HEK293T (cell line): ENCODE results near the gene LMCD1.

Experiments used
- CTCF ChIA-PET: fragments of 350-600 bp; formaldehyde crosslinking; extraction: SDS; loops from one replicate; lab custom pipeline; 2021; ENCODE audit warnings: antibody characterized with exemption, inconsistent platforms; lab: Yijun Ruan, JAX
- POLR2A ChIA-PET: fragments of 350-600 bp; formaldehyde crosslinking; extraction: SDS; loops from one replicate; lab custom pipeline; 2020; ENCODE audit warnings: antibody characterized with exemption, inconsistent platforms; lab: Yijun Ruan, JAX
- DNase-seq: peaks from one replicate; pipeline ENCODE4 v3.0.0; 2012; ENCODE audit warnings: mixed read lengths; ENCODE audit errors: extremely low spot score
- ARNT ChIP-seq: fragments of 450-650 bp; IDR thresholded peaks from 2 replicates; pipeline ENCODE4 v1.6.1; 2017; ENCODE audit warnings: mild to moderate bottlenecking
- BHLHE40 ChIP-seq: fragments of 450-650 bp; IDR thresholded peaks from 2 replicates; pipeline ENCODE4 v1.6.1; 2016; ENCODE audit warnings: mild to moderate bottlenecking, moderate library complexity, borderline replicate concordance
- CTBP1 ChIP-seq: fragments of 450-650 bp; IDR thresholded peaks from 2 replicates; pipeline ENCODE4 v1.6.1; 2016; ENCODE audit warnings: borderline replicate concordance
- ELF4 ChIP-seq: fragments of 450-650 bp; IDR thresholded peaks from 2 replicates; pipeline ENCODE4 v1.6.1; 2017; ENCODE audit warnings: antibody characterized with exemption
- FOXA1 ChIP-seq: fragments of 450-650 bp; IDR thresholded peaks from 2 replicates; pipeline ENCODE4 v1.6.1; 2016; ENCODE audit warnings: mild to moderate bottlenecking
- FOXK2 ChIP-seq: fragments of 450-650 bp; IDR thresholded peaks from 2 replicates; pipeline ENCODE4 v1.6.1; 2016; ENCODE audit warnings: mild to moderate bottlenecking
- FOXM1 ChIP-seq: fragments of 450-650 bp; IDR thresholded peaks from 2 replicates; pipeline ENCODE4 v1.6.1; 2017; ENCODE audit warnings: mild to moderate bottlenecking, borderline replicate concordance
- HDGF ChIP-seq: fragments of 450-650 bp; IDR thresholded peaks from 2 replicates; pipeline ENCODE4 v1.6.1; 2017; ENCODE audit warnings: antibody characterized with exemption, borderline replicate concordance
- L3MBTL2 ChIP-seq: fragments of 450-650 bp; conservative IDR thresholded peaks from 2 replicates; pipeline ENCODE4 v1.6.1; 2016; ENCODE audit warnings: mild to moderate bottlenecking
- LEF1 ChIP-seq: fragments of 450-650 bp; IDR thresholded peaks from 2 replicates; pipeline ENCODE4 v1.6.1; 2017; ENCODE audit warnings: mild to moderate bottlenecking, borderline replicate concordance
- NFRKB ChIP-seq: fragments of 450-650 bp; IDR thresholded peaks from 2 replicates; pipeline ENCODE4 v1.6.1; 2016; ENCODE audit warnings: mild to moderate bottlenecking, moderate library complexity
- PKNOX1 ChIP-seq: fragments of 450-650 bp; IDR thresholded peaks from 2 replicates; pipeline ENCODE4 v1.6.1; 2016
- SP1 ChIP-seq: fragments of 450-650 bp; IDR thresholded peaks from 2 replicates; pipeline ENCODE4 v1.6.1; 2017
- SUZ12 ChIP-seq: fragments of 450-650 bp; IDR thresholded peaks from 2 replicates; pipeline ENCODE4 v1.6.1; 2016; ENCODE audit warnings: mild to moderate bottlenecking
- TARDBP ChIP-seq: fragments of 450-650 bp; IDR thresholded peaks from 2 replicates; pipeline ENCODE4 v1.6.1; 2016
- ZNF384 ChIP-seq: fragments of 450-650 bp; IDR thresholded peaks from 2 replicates; pipeline ENCODE4 v1.6.1; 2016

Gene LMCD1

GRCh38 chr3:8538913-8539312, 37.3 kb downstream of the LMCD1 start:
- TF ChIP-seq ARNT (no peak), FOXA1 (no peak)
- no peak for DNase-seq
- CTCF ChIA-PET, result no interaction called here
- POLR2A ChIA-PET, result no interaction called here

DNA sequence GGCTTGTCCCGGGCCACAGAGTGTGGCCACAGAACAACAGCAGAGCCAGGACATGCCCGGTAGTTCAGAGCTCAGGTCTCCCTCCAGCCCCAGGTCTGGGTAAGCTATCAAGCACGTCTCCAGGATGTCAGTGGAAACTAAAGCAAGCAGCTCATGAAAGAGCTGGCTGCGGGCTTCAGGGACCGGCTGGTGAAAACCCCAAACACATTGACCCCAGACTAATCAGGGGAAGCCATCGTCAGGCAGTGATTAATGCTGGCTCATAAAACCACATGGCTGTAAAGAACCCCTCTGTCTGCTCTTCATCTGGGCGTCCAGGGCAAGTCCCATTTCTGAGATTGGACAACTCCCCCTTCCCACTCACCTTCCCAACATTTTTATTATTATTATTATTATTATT, 37.8 kb downstream of the LMCD1 start:
- DNase-seq, result no peak
- TF ChIP-seq HDGF (no peak), SUZ12 (no peak), LEF1 (no peak), FOXA1 (no peak), CTBP1 (no peak)
- ChIA-PET CTCF (no interaction called here), POLR2A (no interaction called here)

GRCh38 chr3:8540456-8540855, 38.8 kb downstream of the LMCD1 start:
- ChIA-PET POLR2A (no interaction called here), CTCF (no interaction called here)
- DNase-seq, result no peak
- TF ChIP-seq CTBP1, result no peak
- no peak for TF ChIP-seq PKNOX1
- no peak for TF ChIP-seq FOXA1
- TF ChIP-seq ZNF384, result no peak

- TF ChIP-seq HDGF (no peak), PKNOX1 (no peak), SUZ12 (no peak), BHLHE40 (no peak), L3MBTL2 (no peak), FOXM1 (no peak), FOXK2 (no peak), TARDBP (no peak), SP1 (no peak), ARNT (no peak), LEF1 (no peak), ZNF384 (no peak), FOXA1 (no peak), ELF4 (no peak)
- POLR2A ChIA-PET, result no interaction called here
- CTCF ChIA-PET, result interaction anchor here (0.6 kb wide), 1 partner anchor 1115 kb away, joined by 3 read pairs; no protein-coding TSS in a partner anchor
- no peak for DNase-seq
These were observed 39.9 kb downstream of the LMCD1 start for GRCh38 chr3:8541486-8541885.

GRCh38 chr3:8542190-8543135, 40.8 kb downstream of the LMCD1 start:
- ChIA-PET CTCF (no interaction called here), POLR2A (no interaction called here)
- TF ChIP-seq BHLHE40 (no peak), TARDBP (no peak), PKNOX1 (no peak), ARNT (no peak), CTBP1 (no peak), LEF1 (no peak), ELF4 (no peak), FOXA1 (no peak), L3MBTL2 (no peak), ZNF384 (no peak), FOXK2 (no peak), SP1 (no peak), SUZ12 (no peak)
- DNase-seq, result no peak

DNA sequence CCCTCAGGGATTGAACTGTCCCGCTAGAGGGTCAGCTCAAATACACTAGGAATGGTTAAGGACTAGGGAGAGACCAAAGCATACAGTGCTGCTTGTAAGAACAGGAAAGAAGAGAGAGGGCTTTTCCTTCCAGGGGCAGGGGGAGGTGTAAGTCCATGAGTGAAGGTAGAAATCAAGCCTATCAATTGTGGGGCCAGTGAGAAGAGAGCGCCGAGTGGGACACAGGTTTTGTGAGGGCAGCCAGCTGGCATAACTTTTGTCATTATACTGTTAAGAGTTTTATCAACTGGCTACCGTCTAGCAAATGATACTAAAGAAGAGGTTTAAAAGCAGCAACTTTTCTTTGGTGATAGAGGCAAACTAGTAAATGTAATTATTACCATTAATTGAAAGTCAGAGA, 45.0 kb downstream of the LMCD1 start:
- POLR2A ChIA-PET, result no interaction called here
- no peak for DNase-seq
- TF ChIP-seq L3MBTL2 (no peak), BHLHE40 (no peak), CTBP1 (no peak), ELF4 (no peak), PKNOX1 (no peak), FOXA1 (no peak), HDGF (no peak), ARNT (no peak), ZNF384 (no peak), SP1 (no peak), LEF1 (no peak), SUZ12 (no peak), TARDBP (no peak), FOXM1 (no peak), NFRKB (no peak), FOXK2 (no peak)
- CTCF ChIA-PET, result interaction anchor here (0.7 kb wide), 1 partner anchor 103 kb away, joined by 6 read pairs; no protein-coding TSS in a partner anchor
